GM19463 (cell line): ENCODE measurements around the gene ZCCHC8.
"Not testable (repeated sequence)": the region's sequence is repeated elsewhere in the genome, so short reads cannot be mapped to it uniquely, and the experiment has no call there.

Experiments used
- ATAC-seq: cut with Tn5 transposase; IDR thresholded peaks from one replicate; pipeline ENCODE4 v1.9.1; 2021; ENCODE audit warnings: mild to moderate bottlenecking, moderate library complexity; ENCODE audit not compliant: unreplicated experiment

The ZCCHC8 gene

DNA sequence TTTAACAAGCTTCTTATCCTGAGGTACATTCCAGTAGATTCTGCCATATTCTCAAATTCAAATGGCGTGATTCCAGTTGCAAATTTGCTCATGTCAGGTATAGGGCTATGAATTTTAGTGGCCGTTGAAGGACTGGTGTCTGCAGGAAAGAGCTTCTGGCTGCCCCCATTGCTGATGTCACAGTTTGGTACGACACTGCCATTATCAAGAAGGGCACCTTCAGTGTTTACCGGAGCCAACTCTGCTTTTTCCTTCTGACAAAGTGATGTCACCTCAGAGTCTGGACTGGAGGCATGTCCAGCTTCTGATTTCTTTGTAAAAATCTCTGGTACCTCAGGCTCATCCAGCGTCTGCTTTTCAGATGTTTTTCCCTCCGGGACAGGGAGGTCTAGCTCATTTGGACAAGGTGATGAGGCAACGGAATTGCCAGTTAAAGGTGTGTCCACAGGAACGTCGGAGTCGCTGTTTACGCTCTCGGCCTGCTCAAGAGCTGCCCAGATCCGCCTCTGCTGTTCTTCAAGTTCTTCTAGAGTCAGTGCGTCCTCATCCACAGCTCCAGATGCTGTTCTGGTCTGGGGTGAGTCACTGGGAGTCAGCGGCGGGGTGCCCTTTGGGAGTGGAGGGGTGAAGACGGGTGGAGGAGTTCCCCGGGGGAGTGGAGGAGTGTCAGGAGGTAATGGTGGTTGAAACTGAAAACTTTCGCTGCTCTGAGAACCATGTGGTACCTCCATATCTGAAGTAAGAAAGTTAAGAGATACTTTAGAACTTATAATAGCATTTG, 27.0 kb downstream of the ZCCHC8 start:
- no peak for ATAC-seq

DNA sequence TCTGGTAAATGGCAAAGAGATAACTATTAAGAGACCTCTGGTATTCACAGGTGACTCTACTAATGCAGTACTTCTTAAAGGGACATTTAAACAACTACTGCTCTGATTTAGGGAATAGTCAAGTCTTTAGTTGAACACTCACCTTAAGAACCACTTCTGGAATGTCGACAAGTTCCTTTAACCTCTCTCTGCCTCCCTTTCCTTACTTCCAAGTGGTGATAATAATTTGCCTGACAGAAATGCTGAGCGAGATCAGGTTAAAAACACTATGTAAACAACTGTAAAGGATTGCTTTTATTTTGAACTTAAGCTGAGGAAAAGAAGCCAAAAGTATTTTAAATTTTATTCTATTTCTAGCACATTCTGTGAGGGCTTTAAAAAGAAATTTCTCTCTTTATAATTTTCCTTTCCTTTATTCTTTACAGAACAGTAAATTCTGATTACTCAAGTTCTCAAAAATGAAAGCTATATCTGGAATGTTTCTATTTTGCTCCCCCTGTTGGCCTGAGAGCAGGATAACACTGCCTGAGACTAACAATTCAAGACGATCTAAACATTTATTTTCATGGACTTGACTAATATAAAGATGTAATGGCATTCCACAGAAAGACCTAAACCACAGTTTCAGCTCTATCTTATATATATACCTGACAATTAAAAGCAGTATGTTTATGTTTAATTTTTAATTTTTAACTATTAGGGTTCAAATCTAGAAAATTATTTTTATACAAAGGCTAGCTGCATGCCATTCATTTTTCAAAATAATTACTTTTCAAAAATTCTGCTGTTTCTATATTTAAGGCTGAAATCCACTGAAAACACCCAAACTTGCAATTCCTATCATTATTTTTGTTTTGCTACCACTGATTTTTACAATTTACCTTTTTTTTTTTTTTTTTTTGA, 29.2 kb downstream of the ZCCHC8 start:
- no peak for ATAC-seq

DNA sequence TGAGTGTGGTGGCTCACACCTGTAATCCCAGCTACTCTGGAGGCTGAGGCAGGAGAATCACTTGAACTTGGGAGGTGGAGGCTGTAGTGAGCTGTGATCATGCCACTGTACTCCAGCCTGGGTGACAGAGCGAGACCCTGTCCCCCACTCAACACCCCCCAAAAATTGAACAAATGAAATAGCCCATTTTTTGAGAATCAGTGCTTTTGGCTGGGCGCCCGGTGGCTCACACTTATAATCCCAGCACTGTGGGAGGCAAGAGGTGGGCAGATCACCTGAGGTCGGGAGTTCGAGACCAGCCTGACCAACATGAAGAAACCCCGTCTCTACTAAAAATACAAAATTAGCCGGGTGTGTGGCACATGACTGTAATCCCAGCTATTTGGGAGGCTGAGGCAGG, 30.2 kb downstream of the ZCCHC8 start:
- not testable (repeated sequence) for ATAC-seq

DNA sequence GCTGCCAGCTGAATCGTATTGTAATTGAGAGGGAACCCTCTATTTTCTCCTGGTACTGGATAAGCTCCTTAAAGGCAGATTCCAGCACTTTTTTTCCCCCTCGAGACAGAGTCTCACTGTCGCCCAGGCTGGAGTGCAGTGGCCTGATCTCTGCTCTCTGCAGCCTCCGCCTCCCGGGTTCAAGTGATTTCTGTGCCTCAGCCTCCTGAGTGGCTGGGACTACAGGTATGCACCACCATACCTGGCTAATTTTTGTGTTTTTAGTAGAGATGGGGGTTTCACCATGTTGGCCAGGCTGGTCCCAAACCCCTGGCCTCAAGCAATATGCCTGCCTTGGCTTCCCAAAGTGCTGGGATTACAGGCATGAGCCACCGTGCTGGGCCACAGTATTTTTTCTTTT, 30.9 kb downstream of the ZCCHC8 start:
- not testable (repeated sequence) for ATAC-seq

DNA sequence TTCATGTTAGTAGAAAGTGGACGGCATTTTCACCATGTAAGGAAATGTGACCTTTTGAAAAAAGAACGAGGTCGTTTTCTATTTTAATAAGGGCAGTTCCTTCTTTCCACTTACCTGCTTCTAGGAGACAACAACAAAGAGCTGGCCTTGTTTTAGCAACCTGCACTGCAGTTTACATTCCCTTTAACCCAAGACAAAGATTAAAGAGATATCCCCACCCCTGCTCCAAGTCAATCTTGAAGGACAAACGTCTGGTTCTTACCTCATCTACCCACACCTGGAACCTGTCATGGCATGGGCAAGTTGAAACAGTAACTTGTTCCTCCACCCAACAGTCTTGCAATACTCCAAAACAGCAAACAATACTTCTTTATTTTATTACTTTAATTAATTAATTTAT, 32.7 kb downstream of the ZCCHC8 start:
- no peak for ATAC-seq

DNA sequence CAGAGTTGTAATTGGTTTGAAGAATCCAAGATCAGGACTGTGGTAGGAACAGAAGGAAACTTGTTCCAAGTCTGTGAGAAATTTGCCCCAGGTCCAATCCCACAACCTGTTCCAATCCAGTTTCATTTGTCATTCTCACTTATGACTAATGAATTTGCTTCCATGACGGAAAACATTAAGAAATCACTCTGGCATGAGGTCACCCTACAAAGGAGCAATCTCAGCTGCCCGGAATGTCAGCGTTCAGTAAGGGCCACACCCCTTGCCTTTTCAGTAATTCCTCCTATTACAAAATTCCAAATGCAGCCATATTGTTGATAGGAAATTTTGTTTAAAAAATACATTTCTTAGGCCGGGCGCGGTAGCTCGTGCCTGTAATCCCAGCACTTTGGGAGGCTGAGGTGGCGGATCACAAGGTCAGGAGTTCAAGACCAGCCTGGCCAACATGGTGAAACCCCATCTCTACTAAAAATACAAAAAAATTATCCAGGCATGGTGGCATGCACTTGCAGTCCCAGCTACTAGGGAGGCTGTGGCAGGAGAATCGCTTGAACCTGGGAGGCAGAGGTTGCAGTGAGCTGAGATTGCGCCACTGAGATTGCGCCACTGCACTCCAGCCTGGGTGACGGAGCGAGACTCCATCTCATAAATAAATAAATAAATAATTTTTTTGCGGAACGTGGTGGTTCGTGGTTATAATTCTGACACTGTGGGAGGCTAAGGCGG, 36.3 kb downstream of the ZCCHC8 start:
- ATAC-seq: not testable (repeated sequence)

DNA sequence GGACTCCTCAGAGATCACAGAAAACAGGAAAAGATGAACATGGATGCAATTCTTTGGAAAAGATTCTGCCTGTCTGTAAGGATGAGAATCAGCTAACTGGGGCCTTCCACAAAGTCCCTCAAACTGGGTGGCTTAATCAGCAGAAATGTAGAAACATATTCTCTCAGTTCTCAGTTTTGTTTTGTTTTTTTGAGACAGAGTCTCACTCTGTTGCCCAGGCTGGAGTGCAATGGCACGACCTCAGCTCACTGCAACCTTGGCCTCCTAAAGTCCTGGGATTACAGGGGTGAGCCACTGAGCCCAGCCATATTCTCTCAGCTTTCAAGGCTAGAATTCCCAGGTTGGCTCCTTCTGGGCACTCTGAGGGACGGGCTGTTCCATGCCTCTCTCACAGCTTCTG, 40.1 kb downstream of the ZCCHC8 start:
- ATAC-seq: no peak

DNA sequence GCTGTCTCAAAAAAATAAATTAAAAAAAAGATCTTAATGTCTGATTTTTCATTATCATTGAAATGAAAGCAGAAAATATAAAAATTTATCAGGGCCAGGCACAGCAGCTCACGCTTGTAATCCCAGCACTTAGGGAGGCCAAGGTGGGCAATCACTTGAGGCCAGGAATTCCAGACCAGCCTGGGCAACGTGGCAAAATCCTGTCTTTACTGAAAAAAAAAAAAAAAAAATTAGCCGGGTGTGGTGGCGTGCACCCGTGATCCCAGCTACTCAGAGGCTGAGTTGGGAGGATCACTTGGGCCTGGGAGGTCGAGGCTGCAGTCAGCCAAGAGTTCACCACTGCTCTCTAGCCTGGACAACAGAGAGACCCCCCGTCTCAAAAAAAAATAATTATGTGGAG, 40.7 kb downstream of the ZCCHC8 start:
- no peak for ATAC-seq

DNA sequence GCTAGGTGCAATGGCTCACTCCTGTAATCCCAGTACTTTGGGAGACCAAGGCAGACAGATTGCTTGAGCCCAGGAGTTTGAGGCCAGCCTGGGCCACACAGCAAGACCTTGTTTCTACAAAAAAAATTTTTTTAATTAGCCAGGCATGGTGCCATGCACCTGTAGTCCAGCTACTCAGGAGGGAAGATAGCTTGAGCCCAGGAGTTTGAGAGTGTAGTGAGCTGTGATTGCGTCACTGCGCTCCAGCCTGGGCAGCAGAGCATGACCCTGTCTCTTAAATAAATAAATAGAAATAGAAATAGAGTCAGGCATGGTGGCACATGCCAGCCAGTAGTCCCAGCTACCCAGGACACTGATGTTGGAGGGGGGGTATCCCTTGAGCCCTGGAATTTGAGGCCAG, 41.5 kb downstream of the ZCCHC8 start:
- ATAC-seq: no peak

DNA sequence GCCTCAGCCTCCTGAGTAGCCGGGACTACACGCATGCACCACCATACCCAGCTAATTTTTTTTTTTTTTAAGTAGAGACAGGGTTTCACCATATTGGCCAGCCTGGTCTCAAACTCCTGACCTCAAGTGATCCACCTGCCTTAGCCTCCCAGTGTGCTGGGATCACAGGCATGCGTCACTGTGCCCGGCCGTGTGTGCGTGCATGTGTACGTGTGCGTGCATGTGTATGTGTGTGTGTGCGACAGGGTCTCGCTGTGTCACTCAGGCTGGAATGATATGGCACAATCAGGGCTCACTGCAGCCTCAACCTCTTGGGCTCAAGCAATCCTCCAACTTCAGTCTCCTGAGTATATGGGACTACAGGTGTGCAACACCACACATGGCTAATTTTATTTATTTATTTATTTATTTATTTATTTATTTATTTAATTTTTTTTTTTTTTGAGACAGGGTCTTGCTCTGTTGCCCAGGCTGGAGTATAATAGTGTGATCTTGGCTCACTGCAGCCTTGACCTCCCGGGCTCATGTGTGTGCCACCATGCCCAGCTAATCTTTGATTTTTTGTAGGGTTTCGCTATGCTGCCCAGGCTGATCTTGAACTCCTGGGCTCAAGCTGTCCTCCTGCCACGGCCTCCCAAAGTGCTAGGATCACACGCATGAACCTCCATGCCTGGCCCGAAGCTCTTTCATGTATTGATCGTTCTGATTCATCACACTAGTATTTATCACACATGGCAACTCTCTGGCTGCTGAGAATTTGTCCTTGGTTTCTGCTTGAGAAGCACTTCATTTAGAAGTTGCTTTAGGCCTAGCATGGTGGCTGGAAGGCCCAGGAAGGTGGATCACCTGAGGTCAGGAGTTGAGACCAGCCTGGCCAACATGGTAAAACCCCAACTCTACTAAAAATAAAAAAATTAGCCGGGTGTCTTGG, 42.4 kb downstream of the ZCCHC8 start:
- ATAC-seq: no peak

DNA sequence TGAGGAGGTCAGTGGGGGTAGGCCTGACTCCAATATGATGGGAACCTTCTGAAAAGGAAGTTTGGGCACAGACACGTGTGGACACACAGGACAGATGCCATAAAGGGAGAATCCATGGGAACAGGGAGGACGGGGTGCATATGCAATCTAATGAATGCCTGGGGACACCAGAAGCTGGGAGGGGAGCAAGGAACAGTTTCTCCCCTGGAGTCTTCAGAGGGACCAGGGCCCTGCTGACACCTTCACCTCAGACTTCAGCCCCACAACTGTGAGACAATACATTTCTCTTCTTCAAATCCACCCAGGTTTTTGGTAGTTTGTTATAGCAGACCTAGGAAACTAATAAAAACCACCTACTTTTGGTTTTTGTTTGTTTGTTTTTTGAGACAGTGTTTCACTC, 43.1 kb downstream of the ZCCHC8 start:
- no peak for ATAC-seq

DNA sequence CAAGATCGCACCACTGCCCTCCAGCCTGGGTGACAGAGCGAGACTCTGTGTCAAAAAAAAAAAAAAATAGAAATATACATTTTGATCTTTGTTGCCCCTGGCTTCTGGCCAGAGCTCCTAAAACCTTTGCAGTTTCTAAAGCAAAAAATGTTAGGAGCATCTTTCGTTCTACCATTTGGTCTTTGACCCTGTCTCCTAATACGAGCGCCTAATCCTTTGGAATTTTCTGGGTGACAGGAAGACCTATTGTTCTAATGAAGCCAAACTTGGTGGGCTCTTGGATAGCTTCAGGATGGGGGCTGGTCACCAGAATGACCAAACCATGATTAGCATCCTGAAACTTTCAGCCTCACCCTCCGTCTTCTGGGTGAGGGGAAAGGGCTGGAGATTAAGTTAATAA, 46.0 kb downstream of the ZCCHC8 start:
- ATAC-seq: no peak

DNA sequence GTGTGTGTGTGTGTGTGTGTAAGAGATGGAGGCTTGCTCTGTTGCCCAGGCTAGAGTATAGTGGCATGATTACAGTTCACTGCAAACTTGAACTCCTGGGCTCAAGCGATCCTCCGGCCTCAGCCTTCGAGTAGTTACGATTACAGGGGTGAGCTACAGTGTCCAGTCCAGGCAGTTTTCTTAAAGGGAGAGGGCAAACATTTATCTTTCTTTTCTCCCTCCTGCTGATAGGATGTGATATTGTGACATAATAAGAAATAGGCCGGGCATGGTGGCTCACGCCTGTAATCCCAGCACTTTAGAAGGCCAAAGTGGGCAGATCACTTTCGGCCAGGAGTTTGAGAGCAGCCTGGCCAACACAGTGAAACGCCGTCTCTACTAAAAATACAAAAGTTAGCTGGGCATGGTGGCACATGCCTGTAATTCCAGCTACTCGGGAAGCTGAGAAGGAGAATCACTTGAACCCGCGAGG, 46.4 kb downstream of the ZCCHC8 start:
- ATAC-seq: no peak

DNA sequence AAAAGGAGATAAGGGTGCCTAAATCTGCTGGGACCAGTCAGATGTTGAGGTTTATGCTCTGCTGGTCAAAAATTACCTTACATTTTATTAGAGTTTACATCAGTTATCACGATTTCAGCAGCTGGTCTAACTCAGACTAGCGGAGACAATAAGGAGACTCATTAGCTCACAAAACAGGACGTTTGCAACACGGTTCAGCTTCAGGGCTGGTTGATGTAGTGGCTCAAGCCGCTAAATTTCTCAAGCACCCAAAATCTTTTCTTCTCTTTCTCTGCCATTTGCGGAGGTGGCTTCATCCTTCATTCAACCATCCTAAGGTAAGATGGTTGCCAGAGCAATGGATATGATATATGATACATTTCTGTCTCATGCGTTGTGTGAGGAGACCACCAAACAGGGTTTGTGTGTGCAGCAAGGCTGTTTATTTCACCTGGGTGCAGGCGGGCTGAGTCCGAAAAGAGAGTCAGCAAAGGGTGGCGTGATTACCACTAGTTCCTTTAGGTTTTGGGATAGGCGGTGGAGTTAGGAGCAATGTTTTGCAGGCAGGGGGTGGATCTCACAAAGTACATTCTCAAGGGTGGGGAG, 47.9 kb downstream of the ZCCHC8 start:
- no peak for ATAC-seq

DNA sequence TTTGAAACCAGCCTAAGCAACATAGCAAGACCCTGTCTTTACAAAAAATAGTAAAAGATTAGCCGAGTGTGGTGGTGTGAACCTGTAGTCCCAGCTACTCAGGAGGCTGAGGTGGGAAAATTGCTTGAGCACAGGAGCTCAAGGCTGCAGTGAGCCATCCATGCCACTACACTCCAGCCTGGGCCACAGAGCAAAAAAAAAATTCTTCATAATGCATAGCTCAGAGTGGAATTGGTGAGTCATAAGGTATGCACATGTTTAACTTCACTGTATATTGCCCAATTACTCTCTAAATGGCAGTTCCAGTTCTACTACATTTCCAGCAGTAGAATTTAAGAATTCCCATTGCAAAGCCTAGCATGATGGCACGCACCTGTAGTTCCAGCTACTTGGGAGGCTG, 51.4 kb downstream of the ZCCHC8 start:
- ATAC-seq: no peak

DNA sequence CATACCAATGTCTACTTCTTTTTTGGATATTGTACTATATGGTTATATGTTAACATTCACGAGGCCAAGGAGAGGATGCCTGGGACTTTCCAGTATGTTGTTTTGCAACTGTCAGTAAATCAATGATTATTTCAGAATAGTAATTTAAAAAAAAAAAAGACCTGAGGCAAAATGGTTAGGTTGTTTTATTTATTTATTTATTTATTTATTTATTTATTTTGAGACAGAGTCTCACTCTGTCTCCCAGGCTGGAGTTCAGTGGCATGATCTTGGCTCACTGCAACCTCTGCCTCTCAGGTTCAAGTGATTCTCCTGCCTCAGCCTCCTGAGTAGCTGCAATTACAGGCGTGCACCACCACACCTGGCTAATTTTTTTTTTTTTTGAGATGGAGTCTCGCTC, 52.9 kb downstream of the ZCCHC8 start:
- ATAC-seq: not testable (repeated sequence)

DNA sequence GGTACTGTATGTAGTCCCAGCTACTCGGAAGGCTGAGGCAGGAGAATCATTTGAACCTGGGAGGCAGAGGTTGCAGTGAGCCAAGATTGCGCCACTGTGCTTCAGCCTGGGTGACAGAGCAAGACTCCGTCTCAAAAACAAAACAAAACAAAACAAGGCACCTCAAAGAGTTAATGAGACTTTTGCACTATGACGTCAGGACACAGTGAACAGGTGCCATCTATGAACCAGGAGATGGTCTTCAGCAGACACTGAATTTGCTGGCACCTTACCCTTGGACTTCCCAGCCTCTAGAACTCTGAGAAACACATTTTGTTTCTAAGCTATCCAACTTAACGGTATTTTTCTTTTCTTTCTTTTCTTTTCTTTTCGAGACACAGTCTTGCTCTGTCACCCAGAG, 54.3 kb downstream of the ZCCHC8 start:
- not testable (repeated sequence) for ATAC-seq

DNA sequence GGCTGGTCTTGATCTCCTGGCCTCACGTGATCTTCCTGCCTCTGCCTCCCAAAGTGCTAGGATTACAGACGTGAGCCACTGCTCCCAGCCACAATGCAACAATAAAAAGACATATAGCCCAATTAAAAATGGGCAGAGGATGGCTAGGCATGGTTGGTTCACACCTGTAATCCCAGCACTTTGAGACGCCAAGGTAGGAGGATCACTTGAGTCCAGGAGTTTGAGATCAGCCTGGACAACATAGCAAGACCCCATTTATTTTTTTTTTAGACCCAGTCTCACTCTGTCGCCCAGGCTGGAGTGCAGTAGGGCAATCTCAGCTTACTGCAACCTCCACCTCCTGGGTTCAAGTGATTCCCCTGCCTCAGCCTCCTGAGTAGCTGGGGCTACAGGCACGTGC, 56.7 kb downstream of the ZCCHC8 start:
- not testable (repeated sequence) for ATAC-seq

DNA sequence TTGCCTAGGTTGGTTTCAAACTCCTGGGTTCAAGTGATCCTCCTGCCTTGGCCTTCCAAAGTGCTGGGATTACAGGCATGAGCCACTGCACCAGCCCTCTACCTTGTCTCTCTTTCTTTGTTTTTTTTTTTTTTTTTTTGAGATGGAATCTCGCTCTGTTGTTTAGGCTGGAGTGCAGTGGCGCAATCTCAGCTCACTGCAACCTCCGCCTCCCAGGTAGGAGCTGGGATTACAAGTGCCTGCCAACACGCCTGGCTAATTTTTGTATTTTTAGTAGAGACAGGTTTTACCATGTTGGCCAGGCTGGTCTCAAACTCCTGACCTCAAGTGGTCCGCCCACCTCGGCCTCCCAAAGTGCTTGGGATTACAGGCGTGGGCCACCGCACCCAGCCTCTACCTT, 61.9 kb downstream of the ZCCHC8 start:
- ATAC-seq: not testable (repeated sequence)

DNA sequence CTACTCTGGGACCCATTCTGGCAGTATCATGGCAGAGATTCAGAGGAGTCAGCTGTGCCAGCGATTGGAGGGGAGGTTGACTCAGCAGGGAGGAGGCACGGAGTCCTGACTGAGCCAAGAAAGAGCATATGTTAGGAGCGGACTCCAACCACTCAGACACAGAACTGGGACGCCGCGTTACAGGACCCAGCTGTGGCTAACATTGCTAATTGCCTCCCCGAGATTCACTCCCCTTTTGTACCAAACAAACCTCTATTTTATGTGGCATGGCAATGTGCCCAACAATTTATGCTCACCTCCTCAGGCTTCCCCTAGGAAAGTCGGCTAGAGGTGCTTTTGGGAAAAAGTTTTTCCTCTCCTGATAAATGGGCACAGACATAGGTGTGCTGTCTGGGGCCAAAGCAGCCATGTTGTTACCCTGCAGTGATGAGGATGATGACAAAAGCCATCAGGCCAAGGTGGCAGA, 63.0 kb downstream of the ZCCHC8 start:
- no peak for ATAC-seq
